Hair follicle dermal papilla cell (primary cell): ENCODE data around the gene TREML1. TPM values are rescaled to one million over a fixed set of nuclear protein-coding genes. Genes with fewer than 3 reads are reported as not detected.

Experiments
- total RNA-seq: library from RNA; depleted of rRNA; stranded (reverse); fragments of >200 nt; gene quantifications from 2 replicates; pipeline ENCODE4 v1.2.3, GENCODE V29; 2012

TREML1 gene
- not detected in 2 replicates for total RNA-seq

DNA sequence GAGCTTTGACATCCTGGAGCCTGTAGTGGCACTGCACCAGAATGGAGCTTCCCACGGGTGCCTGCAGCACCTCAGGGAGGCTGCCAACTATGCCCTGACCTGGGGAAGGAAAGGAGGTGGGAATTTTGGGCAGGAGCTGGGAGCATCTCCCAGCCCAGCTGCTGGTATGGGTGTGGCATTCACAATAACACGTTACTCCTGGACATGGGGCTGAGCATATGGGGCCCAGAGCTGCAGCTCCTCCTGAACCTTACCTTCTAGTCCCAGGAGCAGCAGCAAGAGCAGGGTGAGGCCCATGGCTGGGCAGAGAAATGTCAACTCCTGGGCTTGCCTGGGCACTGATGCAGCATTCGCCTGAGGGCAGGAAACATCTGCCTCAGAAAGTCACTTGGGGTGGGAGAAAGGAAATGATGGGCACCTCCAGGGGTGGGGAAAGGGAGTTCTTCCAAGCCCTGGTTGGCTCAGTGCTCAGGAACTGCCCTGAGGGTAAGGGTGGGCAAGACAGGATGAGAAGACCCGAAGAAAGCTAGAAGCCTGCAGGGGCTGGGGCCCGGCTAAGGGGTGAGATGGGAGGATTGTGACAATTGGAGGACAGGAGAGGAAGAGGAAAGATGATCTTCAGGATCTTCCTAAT is at the start of gene TREML1:
Gene TREML1, minus strand, starts transcription at position 356 of the 634 bp plus-strand sequence. Its CDS starts 59 bp downstream, at position 297.

GRCh38 chr6:41200901-41201763 is 47.0 kb upstream of the TREML1 start, which contains the start of gene TREML2:
TSS of gene TREML2 (minus strand) at chr6:41201149. CDS start at chr6:41201008, 141 bp downstream.

DNA sequence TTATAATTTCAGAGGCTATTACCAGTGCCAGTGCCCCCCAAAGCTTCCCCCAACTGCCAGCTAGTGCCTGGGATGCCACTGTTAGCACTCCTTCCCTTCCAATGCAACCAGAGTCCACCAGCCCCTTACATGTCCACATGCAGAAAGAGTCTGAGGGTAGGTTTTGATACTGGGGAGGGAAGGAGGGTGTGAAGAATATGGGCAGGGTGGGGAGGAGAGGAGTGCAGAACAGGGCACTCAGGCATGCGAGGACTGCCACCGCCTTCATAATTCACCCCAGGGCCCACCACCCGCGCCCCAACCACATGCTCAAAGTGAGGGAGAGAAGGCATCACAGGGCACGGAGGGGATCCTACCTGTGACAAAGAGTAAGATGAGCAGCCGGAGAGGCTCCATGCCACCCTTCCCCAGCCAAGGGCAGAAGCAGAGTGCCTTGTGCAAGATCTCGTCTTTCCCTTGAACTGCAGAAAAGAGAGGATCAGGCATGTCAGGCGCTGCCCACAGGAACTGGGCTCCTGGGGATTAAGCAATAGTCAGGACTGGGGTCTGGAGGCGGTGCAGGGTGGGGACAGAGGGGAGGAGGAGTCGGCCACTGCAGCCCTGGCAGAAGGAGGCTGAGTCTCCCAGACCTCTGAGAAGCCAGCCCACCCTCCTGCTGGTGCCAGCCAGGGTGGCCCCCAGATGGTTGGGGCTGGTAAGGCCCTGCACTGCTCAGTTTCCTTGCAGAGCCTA is 8.7 kb upstream of the TREML1 start, which contains the start of gene TREM2:
Gene TREM2, minus strand, starts transcription at position 430 of the 732 bp plus-strand sequence. Its CDS starts 34 bp downstream, at position 396.

Other genes starting within 250 kb of the TREML1 start
- 0.12 TPM in 1 of 2 replicates, not detected in the other for gene UNC5CL, start 115.1 kb downstream of the TREML1 start, total RNA-seq
- gene TSPO2, start 111.9 kb downstream of the TREML1 start, total RNA-seq = not detected in 2 replicates
- gene APOBEC2, start 101.1 kb downstream of the TREML1 start, total RNA-seq = not detected in 2 replicates
- 2.8 and 3.2 TPM in 2 replicates for gene OARD1, start 82.0 kb downstream of the TREML1 start, total RNA-seq
- gene NFYA, start 81.4 kb downstream of the TREML1 start, total RNA-seq = 9.5 and 12.3 TPM in 2 replicates
- 0.16 TPM in 1 of 2 replicates, not detected in the other for gene TREM2, start 8.8 kb upstream of the TREML1 start, total RNA-seq
- gene TREML2, start 46.8 kb upstream of the TREML1 start, total RNA-seq = not detected in 2 replicates
- not detected in 2 replicates for gene TREML4, start 74.0 kb upstream of the TREML1 start, total RNA-seq
- gene TREM1, start 132.3 kb upstream of the TREML1 start, total RNA-seq = not detected in 2 replicates
- gene NCR2, start 181.3 kb upstream of the TREML1 start, total RNA-seq = not detected in 2 replicates